SKM-1 treated with dmso at 0.1 percent for 144 hours (cell line): ENCODE measurements around the gene HINT2.

Source experiments
- DNase-seq: peaks from one replicate; lab custom pipeline; 2025; ENCODE audit not compliant: unreplicated experiment; lab: John Stamatoyannopoulos, UW

The HINT2 gene

GRCh38 chr9:35781066-35781465 is 33.8 kb downstream of the HINT2 start:
- no peak for DNase-seq

GRCh38 chr9:35778496-35778895 is 36.3 kb downstream of the HINT2 start:
- no peak for DNase-seq

- no peak for DNase-seq
Measured at GRCh38 chr9:35776018-35776417, 38.8 kb downstream of the HINT2 start.

- peak; percentile 69 for DNase-seq
Measured at GRCh38 chr9:35774907-35775635, 39.8 kb downstream of the HINT2 start.

- DNase-seq: no peak
Measured at GRCh38 chr9:35771943-35772342, 42.9 kb downstream of the HINT2 start.

- DNase-seq: no peak
Measured at GRCh38 chr9:35771534-35771933, 43.3 kb downstream of the HINT2 start.

- no peak for DNase-seq
Measured at GRCh38 chr9:35771075-35771433, 43.8 kb downstream of the HINT2 start.

GRCh38 chr9:35769763-35770162 is 45.1 kb downstream of the HINT2 start:
- DNase-seq: no peak

- DNase-seq: no peak
Measured at GRCh38 chr9:35767458-35767857, 47.4 kb downstream of the HINT2 start.

GRCh38 chr9:35766997-35767396 is 47.8 kb downstream of the HINT2 start:
- DNase-seq: no peak

GRCh38 chr9:35763803-35764202 is 51.0 kb downstream of the HINT2 start:
- DNase-seq: no peak

GRCh38 chr9:35763181-35763580 is 51.7 kb downstream of the HINT2 start:
- DNase-seq: no peak
